NCI-H2029 (cell line): Measurements from ENCODE around the gene IL3.

Experiments used
- DNase-seq: peaks from one replicate; lab custom pipeline; 2025; lab: John Stamatoyannopoulos, UW

The IL3 gene

GRCh38 chr5:132060501-132061161 is at the start of gene IL3:
TSS of gene IL3 (plus strand) at chr5:132060655. CDS start at chr5:132060707, 52 bp downstream.
- DNase-seq: no peak

GRCh38 chr5:132010989-132011621 is 49.4 kb upstream of the IL3 start:
- DNase-seq: no peak

- peak; percentile 7 for DNase-seq
Measured at GRCh38 chr5:132011622-132012343, 48.7 kb upstream of the IL3 start, which contains the start of gene ACSL6. TSS of gene ACSL6 (minus strand) at chr5:132011658. CDS start at chr5:132011553, 105 bp downstream.

GRCh38 chr5:132012371-132013005 is 48.0 kb upstream of the IL3 start:
- no peak for DNase-seq

- no peak for DNase-seq
Measured at GRCh38 chr5:132013006-132013689, 47.3 kb upstream of the IL3 start.

- DNase-seq: no peak
Measured at GRCh38 chr5:132013711-132014110, 46.7 kb upstream of the IL3 start.

GRCh38 chr5:132016721-132017250 is 43.7 kb upstream of the IL3 start:
- no peak for DNase-seq

GRCh38 chr5:132017316-132017715 is 43.1 kb upstream of the IL3 start:
- no peak for DNase-seq

GRCh38 chr5:132017738-132018625 is 42.5 kb upstream of the IL3 start:
- DNase-seq: no peak

- DNase-seq: no peak
Measured at GRCh38 chr5:132019337-132019736, 41.1 kb upstream of the IL3 start.

GRCh38 chr5:132019857-132020555 is 40.4 kb upstream of the IL3 start:
- no peak for DNase-seq

- no peak for DNase-seq
Measured at GRCh38 chr5:132020568-132021339, 39.7 kb upstream of the IL3 start.

- no peak for DNase-seq
Measured at GRCh38 chr5:132021654-132022053, 38.8 kb upstream of the IL3 start.

- no peak for DNase-seq
Measured at GRCh38 chr5:132022737-132023136, 37.7 kb upstream of the IL3 start.

GRCh38 chr5:132023258-132024116 is 37.0 kb upstream of the IL3 start:
- no peak for DNase-seq

- no peak for DNase-seq
Measured at GRCh38 chr5:132024117-132024435, 36.4 kb upstream of the IL3 start.

GRCh38 chr5:132024789-132025402 is 35.6 kb upstream of the IL3 start:
- peak; percentile 14 for DNase-seq

- DNase-seq: no peak
Measured at GRCh38 chr5:132025403-132025971, 35.0 kb upstream of the IL3 start.
